AG09309 (cell line): ENCODE measurements around the gene DNAH11.

Experiments
- DNase-seq: peaks from one replicate; pipeline ENCODE4 v3.0.0-alpha.2; 2010; ENCODE audit warnings: low read depth
- H3K4me3 ChIP-seq: 2 replicates; pipeline ENCODE4 v1.5.1; 2011; ENCODE audit warnings: mild to moderate bottlenecking, low read depth, low read length, moderate library complexity; ENCODE audit not compliant: control insufficient read depth
- TF ChIP-seq, protein P1 (sequence below): IDR thresholded peaks from 2 replicates; pipeline ENCODE4 v1.5.1; 2011; ENCODE audit warnings: mild to moderate bottlenecking, low read depth, low read length, inconsistent platforms; ENCODE audit not compliant: insufficient read depth, control insufficient read depth; ENCODE audit errors: missing control alignments

DNAH11 gene

GRCh38 chr7:21617513-21617912 lies 74.7 kb downstream of the DNAH11 start:
- no peak for DNase-seq
- H3K4me3 ChIP-seq: no peak overlapping the region
- TF ChIP-seq, protein P1, sequence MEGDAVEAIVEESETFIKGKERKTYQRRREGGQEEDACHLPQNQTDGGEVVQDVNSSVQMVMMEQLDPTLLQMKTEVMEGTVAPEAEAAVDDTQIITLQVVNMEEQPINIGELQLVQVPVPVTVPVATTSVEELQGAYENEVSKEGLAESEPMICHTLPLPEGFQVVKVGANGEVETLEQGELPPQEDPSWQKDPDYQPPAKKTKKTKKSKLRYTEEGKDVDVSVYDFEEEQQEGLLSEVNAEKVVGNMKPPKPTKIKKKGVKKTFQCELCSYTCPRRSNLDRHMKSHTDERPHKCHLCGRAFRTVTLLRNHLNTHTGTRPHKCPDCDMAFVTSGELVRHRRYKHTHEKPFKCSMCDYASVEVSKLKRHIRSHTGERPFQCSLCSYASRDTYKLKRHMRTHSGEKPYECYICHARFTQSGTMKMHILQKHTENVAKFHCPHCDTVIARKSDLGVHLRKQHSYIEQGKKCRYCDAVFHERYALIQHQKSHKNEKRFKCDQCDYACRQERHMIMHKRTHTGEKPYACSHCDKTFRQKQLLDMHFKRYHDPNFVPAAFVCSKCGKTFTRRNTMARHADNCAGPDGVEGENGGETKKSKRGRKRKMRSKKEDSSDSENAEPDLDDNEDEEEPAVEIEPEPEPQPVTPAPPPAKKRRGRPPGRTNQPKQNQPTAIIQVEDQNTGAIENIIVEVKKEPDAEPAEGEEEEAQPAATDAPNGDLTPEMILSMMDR: no peak

- TF ChIP-seq, protein P1: no peak
- no peak overlapping the region for H3K4me3 ChIP-seq
- DNase-seq: peak; percentile 23
These were observed 75.1 kb downstream of the DNAH11 start for GRCh38 chr7:21617916-21618390.

DNA sequence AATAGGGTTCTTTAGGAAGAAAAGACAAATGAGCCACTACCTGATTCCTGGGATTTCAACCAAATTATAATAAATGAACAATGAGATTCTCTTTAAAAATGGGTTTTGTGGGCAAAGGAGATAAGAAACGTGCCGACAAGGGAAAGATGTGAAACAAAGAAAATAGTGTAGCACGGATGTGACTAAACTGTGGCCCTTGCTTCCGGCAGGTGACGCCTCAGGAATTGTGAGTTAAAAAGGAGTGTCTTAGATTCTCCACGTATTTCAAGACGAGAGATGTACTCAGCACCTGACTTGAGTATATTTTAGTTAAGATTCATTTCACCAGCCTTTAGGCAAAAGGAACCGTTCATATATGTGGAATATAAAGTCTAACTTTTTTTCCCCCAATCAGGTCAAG lies 75.9 kb downstream of the DNAH11 start:
- H3K4me3 ChIP-seq: no peak overlapping the region
- DNase-seq: no peak
- TF ChIP-seq, protein P1: no peak

DNA sequence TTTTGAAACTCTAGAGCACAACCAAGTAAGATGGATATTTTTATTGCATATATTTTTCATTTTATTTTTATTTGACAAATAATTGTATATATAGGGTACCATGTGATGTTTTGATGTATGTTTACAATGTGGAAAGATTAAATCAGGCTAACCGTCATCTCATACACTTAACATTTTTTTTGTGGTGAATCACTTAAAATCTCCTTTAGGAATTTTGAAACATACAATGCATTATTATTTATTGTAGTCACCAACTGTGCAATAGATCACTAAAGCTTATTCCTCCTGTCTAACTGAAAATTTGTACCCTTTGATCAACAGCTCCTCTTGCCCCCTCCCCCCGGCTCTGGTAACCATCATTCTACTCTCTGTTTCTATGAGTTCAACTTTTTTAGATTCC lies 77.2 kb downstream of the DNAH11 start:
- H3K4me3 ChIP-seq: no peak overlapping the region
- DNase-seq: no peak
- TF ChIP-seq, protein P1: no peak

DNA sequence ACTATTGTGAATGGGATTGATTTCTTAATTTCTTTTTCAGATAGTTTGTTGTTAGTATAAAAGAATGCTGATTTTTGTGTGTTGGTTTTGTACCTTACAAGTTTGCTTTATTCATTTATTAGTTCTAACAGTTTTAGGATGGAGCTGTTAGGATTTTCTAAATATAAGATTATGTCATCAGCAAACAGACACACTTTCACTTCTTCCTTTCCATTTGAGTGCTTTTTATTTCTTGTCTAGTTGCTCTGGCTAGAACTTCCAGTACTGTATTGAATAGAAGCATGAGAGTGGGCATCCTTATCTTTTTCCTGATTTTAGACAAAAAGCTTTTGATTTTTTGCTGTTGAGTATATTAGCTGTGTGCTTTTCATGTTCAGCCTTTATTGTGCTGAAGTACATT lies 81.5 kb downstream of the DNAH11 start:
- no peak for DNase-seq
- no peak overlapping the region for H3K4me3 ChIP-seq
- TF ChIP-seq, protein P1: no peak

DNA sequence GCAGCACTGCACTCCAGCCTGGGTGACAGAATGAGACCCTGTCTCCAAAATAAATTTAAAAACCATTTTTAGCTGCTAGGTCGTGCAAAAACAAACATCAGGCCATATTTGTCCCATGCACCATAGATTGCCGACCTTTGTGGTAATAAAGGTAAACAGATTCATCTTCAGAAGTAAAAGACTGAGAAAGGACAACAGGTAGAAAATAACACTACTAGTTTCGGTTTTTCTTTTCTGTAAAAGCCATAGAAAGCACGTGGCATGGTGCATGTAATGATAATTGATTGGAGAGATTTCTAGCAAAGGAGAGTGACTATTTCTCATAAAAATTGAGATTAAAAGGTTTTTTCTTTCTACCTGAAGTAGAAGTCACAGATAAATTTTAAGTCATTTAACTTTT lies 93.9 kb downstream of the DNAH11 start:
- H3K4me3 ChIP-seq: no peak overlapping the region
- TF ChIP-seq, protein P1: no peak
- DNase-seq: no peak
